Thyroid gland (tissue), 4 donors: ENCODE measurements around the gene DIP2C.

Experiments used
- CTCF ChIP-seq, 6 experiments: fragments of 200-600 bp in 3 of 6; fragments of 450-650 bp in 3 of 6; sonication (generic) in 3 of 6; IDR thresholded peaks; one replicate each; pipeline ENCODE4 v1.5.1; 2016 to 2019; ENCODE audit warnings: antibody characterized with exemption in 6 of 6, mild to moderate bottlenecking in 2 of 6, inconsistent platforms in 1 of 6, moderate library complexity in 1 of 6
- POLR2A ChIP-seq, 2 donors: fragments of 450-650 bp; IDR thresholded peaks; one replicate each; pipeline ENCODE4 v1.6.1; 2017; ENCODE audit warnings: antibody characterized with exemption in 2 of 2, mild to moderate bottlenecking in 2 of 2, moderate library complexity in 1 of 2

- TF ChIP-seq CTCF (IDR thresholded peaks at IDR 0.05) (no peak), POLR2A (IDR thresholded peaks at IDR 0.05) (no peak)
Observed at GRCh38 chr10:232061-232460, 457.4 kb downstream of the DIP2C start.
